AG09309 (cell line): ENCODE measurements around the gene PTPN18.

ENCODE experiments used
- DNase-seq: peaks from one replicate; pipeline ENCODE4 v3.0.0-alpha.2; 2010; ENCODE audit warnings: low read depth
- H3K4me3 ChIP-seq: 2 replicates; pipeline ENCODE4 v1.5.1; 2011; ENCODE audit warnings: mild to moderate bottlenecking, low read depth, low read length, moderate library complexity; ENCODE audit not compliant: control insufficient read depth
- CTCF ChIP-seq: IDR thresholded peaks from 2 replicates; pipeline ENCODE4 v1.5.1; 2011; ENCODE audit warnings: mild to moderate bottlenecking, low read depth, low read length, inconsistent platforms; ENCODE audit not compliant: insufficient read depth, control insufficient read depth; ENCODE audit errors: missing control alignments

Gene PTPN18

GRCh38 chr2:130339885-130340745, 15.7 kb upstream of the PTPN18 start:
- no peak for TF ChIP-seq CTCF
- no peak overlapping the region for H3K4me3 ChIP-seq
- no peak for DNase-seq

GRCh38 chr2:130341562-130342019, 14.3 kb upstream of the PTPN18 start:
- TF ChIP-seq CTCF: no peak
- H3K4me3 ChIP-seq: peak overlapping the region; percentile 94
- no peak for DNase-seq

- DNase-seq: peak; percentile 75
- no peak for TF ChIP-seq CTCF
- H3K4me3 ChIP-seq: peak overlapping the region; percentile 94
Observed at GRCh38 chr2:130342020-130342532, 13.8 kb upstream of the PTPN18 start.

GRCh38 chr2:130342533-130343275, 13.2 kb upstream of the PTPN18 start, which contains the start of gene IMP4:
Gene IMP4 (plus strand): TSS chr2:130342897. CDS start chr2:130342933, 36 bp downstream.
- TF ChIP-seq CTCF: peak; percentile 41
- peak within 1 kb of the TSS; percentile 94 for H3K4me3 ChIP-seq
- DNase-seq: peak; percentile 98

GRCh38 chr2:130344578-130344977, 11.3 kb upstream of the PTPN18 start:
- no peak overlapping the region for H3K4me3 ChIP-seq
- no peak for DNase-seq
- no peak for TF ChIP-seq CTCF

- TF ChIP-seq CTCF: no peak
- no peak overlapping the region for H3K4me3 ChIP-seq
- no peak for DNase-seq
Observed at GRCh38 chr2:130345091-130345490, 10.8 kb upstream of the PTPN18 start.
